Astrocyte (in vitro differentiated cells and primary cell): ENCODE data around the gene SORL1.

Experiments
- EZH2 ChIP-seq: IDR thresholded peaks from 2 replicates; pipeline ENCODE4 v1.6.1; 2012; ENCODE audit warnings: mild to moderate bottlenecking, low read length, inconsistent platforms; ENCODE audit not compliant: insufficient read depth
- TF ChIP-seq, protein P1 (sequence below): IDR thresholded peaks from 2 replicates; pipeline ENCODE4 v1.5.1; 2011; ENCODE audit warnings: low read depth, mild to moderate bottlenecking, inconsistent platforms, low read length, moderate library complexity; ENCODE audit not compliant: insufficient read depth

DNA sequence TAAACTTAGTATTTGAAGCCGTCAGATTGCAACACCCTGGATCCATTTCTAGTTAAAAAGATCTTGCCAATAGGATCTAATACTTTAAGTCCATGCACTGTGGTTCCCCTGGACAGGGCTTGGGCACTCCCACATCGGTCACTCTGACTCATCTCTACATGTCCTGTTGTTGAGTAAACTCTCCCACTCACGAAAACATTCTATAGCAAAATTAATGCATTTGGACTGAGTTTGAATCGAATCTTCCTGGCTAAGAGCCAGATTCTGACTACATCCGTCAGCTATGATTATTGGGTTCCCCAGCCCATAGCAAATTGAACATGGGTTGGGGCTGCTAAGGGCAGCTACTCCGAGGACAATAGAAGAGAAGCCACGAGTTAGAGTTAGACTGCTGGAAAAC is 182.8 kb downstream of the SORL1 start:
- TF ChIP-seq, protein P1, sequence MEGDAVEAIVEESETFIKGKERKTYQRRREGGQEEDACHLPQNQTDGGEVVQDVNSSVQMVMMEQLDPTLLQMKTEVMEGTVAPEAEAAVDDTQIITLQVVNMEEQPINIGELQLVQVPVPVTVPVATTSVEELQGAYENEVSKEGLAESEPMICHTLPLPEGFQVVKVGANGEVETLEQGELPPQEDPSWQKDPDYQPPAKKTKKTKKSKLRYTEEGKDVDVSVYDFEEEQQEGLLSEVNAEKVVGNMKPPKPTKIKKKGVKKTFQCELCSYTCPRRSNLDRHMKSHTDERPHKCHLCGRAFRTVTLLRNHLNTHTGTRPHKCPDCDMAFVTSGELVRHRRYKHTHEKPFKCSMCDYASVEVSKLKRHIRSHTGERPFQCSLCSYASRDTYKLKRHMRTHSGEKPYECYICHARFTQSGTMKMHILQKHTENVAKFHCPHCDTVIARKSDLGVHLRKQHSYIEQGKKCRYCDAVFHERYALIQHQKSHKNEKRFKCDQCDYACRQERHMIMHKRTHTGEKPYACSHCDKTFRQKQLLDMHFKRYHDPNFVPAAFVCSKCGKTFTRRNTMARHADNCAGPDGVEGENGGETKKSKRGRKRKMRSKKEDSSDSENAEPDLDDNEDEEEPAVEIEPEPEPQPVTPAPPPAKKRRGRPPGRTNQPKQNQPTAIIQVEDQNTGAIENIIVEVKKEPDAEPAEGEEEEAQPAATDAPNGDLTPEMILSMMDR = no peak
- TF ChIP-seq EZH2 = no peak
